Gastroesophageal sphincter (tissue), 4 donors: Measurements from ENCODE around the gene ALDH1A1. TPM values are rescaled to one million over a fixed set of nuclear protein-coding genes. Genes with fewer than 3 reads are reported as not detected.
A peak's percentile ranks its signal among the peaks of the same experiment; 100 is the strongest.

Experiments used
- ATAC-seq: fragments of 150-250 bp; one replicate; pipeline ENCODE4 v1.9.1; 2016; ENCODE audit warnings: mild to moderate bottlenecking, moderate library complexity
- H3K27ac ChIP-seq, 4 donors: fragments of 200-600 bp; sonication (generic) in 3 of 4; 1 replicate in 3 of 4; 2 replicates in 1 of 4; pipeline ENCODE4 v1.5.1; 2016 to 2019
- H3K27me3 ChIP-seq: fragments of 200-600 bp; sonication (generic); one replicate; pipeline ENCODE4 v1.5.1; 2019
- H3K36me3 ChIP-seq, 2 donors: fragments of 200-600 bp; sonication (generic); one replicate each; pipeline ENCODE4 v1.5.1; 2019; ENCODE audit warnings: control low read depth in 1 of 2
- H3K4me1 ChIP-seq, 3 donors: fragments of 200-600 bp; sonication (generic); 1 replicate in 2 of 3; 2 replicates in 1 of 3; pipeline ENCODE4 v1.5.1; 2016 to 2019; ENCODE audit warnings: control low read depth in 2 of 3
- H3K4me3 ChIP-seq, 2 donors: fragments of 200-600 bp; sonication (generic); one replicate each; pipeline ENCODE4 v1.5.1; 2019; ENCODE audit warnings: mild to moderate bottlenecking in 1 of 2, moderate library complexity in 1 of 2
- H3K9me3 ChIP-seq, 3 donors: fragments of 200-600 bp; sonication (generic); one replicate each; pipeline ENCODE4 v1.5.1; 2017 to 2019; ENCODE audit warnings: control low read depth in 2 of 3
- EP300 ChIP-seq: sonication (generic); formaldehyde crosslinking; IDR thresholded peaks from one replicate; pipeline ENCODE4 v1.6.1; 2017; ENCODE audit warnings: antibody characterized with exemption, mild to moderate bottlenecking
- POLR2A ChIP-seq, 2 donors: fragments of 450-650 bp; IDR thresholded peaks; one replicate each; pipeline ENCODE4 v1.6.1; 2017; ENCODE audit warnings: antibody characterized with exemption in 2 of 2, mild to moderate bottlenecking in 2 of 2, moderate library complexity in 1 of 2
- POLR2AphosphoS5 ChIP-seq: sonication (generic); formaldehyde crosslinking; IDR thresholded peaks from one replicate; pipeline ENCODE4 v1.6.1; 2017; ENCODE audit warnings: antibody characterized with exemption
- WGBS, 2 donors: methylation state at CpG; one replicate each; pipeline ENCODE4 v1.1.5; 2018; ENCODE audit warnings: low coverage in 1 of 2; 5-methylcytosine and 5-hydroxymethylcytosine counted together
- total RNA-seq, 4 donors: library from RNA; depleted of rRNA; stranded (reverse); fragments of >200 nt; gene quantifications; one replicate each; pipeline ENCODE4 v1.1.0, GENCODE V29; 2016
- TF ChIP-seq, protein P1 (sequence below), 4 experiments: fragments of 200-600 bp in 2 of 4; fragments of 450-650 bp in 2 of 4; sonication (generic) in 1 of 4; IDR thresholded peaks; one replicate each; pipeline ENCODE4 v1.5.1; 2017 to 2019; ENCODE audit warnings: antibody characterized with exemption in 4 of 4, mild to moderate bottlenecking in 2 of 4, moderate library complexity in 2 of 4

Gene ALDH1A1
- total RNA-seq, 4 donors from 2014 or later: 49.2 to 118 (median 83.9) TPM

DNA sequence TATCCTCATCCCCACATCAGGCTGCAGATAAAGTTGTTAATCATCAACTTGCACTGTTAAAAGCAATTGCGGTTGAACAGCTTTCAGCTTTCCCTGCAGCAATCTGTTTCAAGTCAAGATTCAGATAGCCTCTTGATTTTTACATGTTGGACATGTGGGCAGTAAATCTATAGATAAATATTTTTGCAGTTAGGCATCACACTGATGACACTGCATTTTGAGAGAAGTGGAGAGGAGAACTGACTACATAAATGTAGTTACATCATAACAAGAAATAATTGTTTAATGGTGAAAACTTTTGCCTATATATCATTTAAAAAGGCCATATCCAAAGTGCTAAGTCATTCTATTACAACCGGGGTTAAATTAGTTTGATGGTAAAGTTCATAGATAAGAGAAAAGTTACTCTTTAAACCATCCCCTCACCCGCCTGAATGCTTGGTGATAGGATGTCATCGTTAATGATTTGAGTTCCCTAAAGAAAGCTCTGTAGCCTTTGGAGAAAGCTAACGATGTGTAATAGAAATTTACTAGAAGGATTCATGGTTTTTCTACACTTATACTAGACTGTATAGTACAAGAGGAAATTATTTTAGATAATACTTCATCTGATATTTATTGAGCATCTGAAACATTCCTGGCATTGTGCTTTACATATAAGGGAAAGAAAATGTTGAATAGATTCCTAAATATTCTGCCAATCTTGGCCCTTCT lies 30.8 kb upstream of the ALDH1A1 start:
- 58 to 89% methylated on average over 5 of the region's 5 CpGs for WGBS, 2 donors
- Histone ChIP-seq H3K27ac (peak overlapping the region in 1 of 4 donors; percentile 46), H3K4me1 (peaks cover 0 to 10% (median 0%) of the 10 kb centered on the region in 3 donors), H3K27me3 (no peaks in the 10 kb centered on the region), H3K36me3 (no peaks in the 10 kb centered on the region), H3K4me3 (no peak overlapping the region), H3K9me3 (no peaks in the 10 kb centered on the region)
- TF ChIP-seq EP300 (no peak), POLR2A (IDR thresholded peaks at IDR 0.05) (no peak), POLR2AphosphoS5 (no peak)
- TF ChIP-seq, protein P1, sequence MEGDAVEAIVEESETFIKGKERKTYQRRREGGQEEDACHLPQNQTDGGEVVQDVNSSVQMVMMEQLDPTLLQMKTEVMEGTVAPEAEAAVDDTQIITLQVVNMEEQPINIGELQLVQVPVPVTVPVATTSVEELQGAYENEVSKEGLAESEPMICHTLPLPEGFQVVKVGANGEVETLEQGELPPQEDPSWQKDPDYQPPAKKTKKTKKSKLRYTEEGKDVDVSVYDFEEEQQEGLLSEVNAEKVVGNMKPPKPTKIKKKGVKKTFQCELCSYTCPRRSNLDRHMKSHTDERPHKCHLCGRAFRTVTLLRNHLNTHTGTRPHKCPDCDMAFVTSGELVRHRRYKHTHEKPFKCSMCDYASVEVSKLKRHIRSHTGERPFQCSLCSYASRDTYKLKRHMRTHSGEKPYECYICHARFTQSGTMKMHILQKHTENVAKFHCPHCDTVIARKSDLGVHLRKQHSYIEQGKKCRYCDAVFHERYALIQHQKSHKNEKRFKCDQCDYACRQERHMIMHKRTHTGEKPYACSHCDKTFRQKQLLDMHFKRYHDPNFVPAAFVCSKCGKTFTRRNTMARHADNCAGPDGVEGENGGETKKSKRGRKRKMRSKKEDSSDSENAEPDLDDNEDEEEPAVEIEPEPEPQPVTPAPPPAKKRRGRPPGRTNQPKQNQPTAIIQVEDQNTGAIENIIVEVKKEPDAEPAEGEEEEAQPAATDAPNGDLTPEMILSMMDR (IDR thresholded peaks at IDR 0.05): no peak
- ATAC-seq: no peak

DNA sequence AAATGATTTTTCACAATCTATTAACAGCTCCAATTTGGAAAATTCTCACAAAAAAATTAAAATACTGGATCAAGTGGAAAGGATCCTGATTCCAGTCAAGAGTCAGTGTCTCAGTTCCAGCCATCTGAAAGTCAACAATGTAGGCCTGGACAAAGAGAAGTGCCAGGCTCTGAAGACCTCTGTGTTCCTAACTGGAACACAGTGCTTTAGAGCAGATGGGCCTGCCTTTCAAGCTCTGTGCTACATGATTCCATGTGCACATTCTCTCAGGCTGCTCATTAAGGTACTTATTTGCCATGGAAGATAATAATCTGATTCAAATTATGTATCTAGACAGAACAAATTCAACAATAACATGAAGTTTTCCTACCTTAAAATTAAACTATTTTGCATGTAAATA lies 30.2 kb upstream of the ALDH1A1 start:
- Histone ChIP-seq H3K4me3 (no peak overlapping the region), H3K36me3 (no peaks in the 10 kb centered on the region), H3K4me1 (peaks cover 0 to 10% (median 0%) of the 10 kb centered on the region in 3 donors), H3K27ac (no peak overlapping the region), H3K9me3 (no peaks in the 10 kb centered on the region), H3K27me3 (no peaks in the 10 kb centered on the region)
- TF ChIP-seq, protein P1 (IDR thresholded peaks at IDR 0.05): no peak
- TF ChIP-seq EP300: no peak
- no peak for ATAC-seq

DNA sequence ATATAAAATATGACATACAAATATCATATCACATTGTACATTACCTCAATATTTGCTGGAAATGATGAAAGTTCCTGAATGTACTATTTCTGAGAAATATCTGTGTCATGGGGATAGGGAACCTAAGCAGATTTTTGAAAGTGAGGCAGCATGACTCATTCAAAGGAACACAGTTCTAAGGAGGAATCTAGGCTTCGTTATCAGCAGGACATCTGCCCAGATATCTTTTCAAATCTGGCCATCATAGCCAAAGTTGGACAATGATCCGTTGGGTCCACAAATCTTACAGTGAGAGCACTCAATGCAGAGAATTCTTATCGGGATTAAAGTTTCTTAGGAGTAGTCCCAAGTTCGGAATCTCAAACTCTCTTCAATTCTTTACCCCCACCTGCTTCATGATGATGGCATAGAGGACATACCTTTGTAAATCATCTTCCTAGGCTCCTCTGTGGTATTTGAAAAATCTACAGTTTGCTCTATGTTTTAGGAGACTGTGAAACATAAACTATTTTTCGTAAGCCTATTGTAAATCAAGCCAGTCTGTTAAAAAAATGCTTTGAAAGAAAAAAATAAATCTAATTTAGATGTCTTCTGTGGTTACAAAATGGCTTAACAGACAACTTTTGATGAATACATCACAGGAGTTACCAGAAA lies 29.4 kb upstream of the ALDH1A1 start:
- Histone ChIP-seq H3K4me3 (no peak overlapping the region), H3K27me3 (no peaks in the 10 kb centered on the region), H3K9me3 (no peaks in the 10 kb centered on the region), H3K4me1 (peaks cover 0 to 10% (median 0%) of the 10 kb centered on the region in 3 donors), H3K36me3 (no peaks in the 10 kb centered on the region), H3K27ac (no peak overlapping the region)
- ATAC-seq: no peak
- TF ChIP-seq, protein P1 (IDR thresholded peaks at IDR 0.05): no peak
- no peak for TF ChIP-seq EP300
- TF ChIP-seq POLR2A (IDR thresholded peaks at IDR 0.05): no peak
- TF ChIP-seq POLR2AphosphoS5: no peak
- WGBS, 2 donors: 81 to 84% methylated on average over 5 of the region's 5 CpGs

DNA sequence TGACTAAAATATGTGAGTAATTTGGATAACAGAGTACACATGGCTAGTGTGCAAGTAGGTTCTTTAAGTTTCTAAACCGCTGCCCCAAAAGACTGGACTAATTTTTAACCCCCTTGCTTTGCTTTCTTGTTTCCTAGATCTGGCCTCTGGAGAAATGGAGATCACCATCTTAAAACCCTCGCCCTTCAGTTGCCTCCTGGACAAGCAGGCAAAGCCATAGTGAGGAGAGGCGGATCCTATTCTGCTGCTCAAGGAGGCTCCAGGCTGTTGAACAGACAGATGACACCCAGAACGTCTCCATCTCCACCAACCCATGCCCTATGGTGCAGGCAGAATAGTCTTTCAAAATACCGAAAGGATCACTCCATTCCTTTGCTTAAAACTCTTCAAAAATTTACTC lies 28.6 kb upstream of the ALDH1A1 start:
- no peaks in the 10 kb centered on the region for H3K36me3 ChIP-seq
- H3K9me3 ChIP-seq: no peaks in the 10 kb centered on the region
- TF ChIP-seq POLR2AphosphoS5: no peak
- TF ChIP-seq, protein P1 (IDR thresholded peaks at IDR 0.05): no peak
- no peak for TF ChIP-seq POLR2A (IDR thresholded peaks at IDR 0.05)
- TF ChIP-seq EP300: no peak
- H3K4me1 ChIP-seq: peaks cover 0 to 10% (median 0%) of the 10 kb centered on the region in 3 donors
- WGBS, 2 donors: 81 to 96% methylated on average over 5 of the region's 5 CpGs
- H3K27ac ChIP-seq: no peak overlapping the region
- no peak for ATAC-seq
- no peaks in the 10 kb centered on the region for H3K27me3 ChIP-seq
- no peak overlapping the region for H3K4me3 ChIP-seq
